T-helper 1 cell treated with Interleukin-12 subunit alpha and Interleukin-12 subunit beta and Interleukin-4 antibody, amounts not matched to agents 30 μg/mL and 1 μg/mL, for 36 hours (primary cell): ENCODE data around the gene CYP20A1.
"Not testable (repeated sequence)": the region's sequence is repeated elsewhere in the genome, so short reads cannot be mapped to it uniquely, and the experiment has no call there.

Experiments used
- H3K27ac Mint-ChIP-seq: one replicate; pipeline ENCODE4 v1.8.0; 2021; ENCODE audit warnings: mild to moderate bottlenecking, mixed read lengths
- H3K27me3 Mint-ChIP-seq: one replicate; pipeline ENCODE4 v1.8.0; 2021; ENCODE audit warnings: low read depth, mixed read lengths
- H3K36me3 Mint-ChIP-seq: one replicate; pipeline ENCODE4 v1.8.0; 2021; ENCODE audit warnings: low read depth, mixed read lengths
- H3K4me1 Mint-ChIP-seq: one replicate; pipeline ENCODE4 v1.8.0; 2021; ENCODE audit warnings: low read depth, mixed read lengths
- H3K4me3 Mint-ChIP-seq: one replicate; pipeline ENCODE4 v1.8.0; 2021; ENCODE audit warnings: mild to moderate bottlenecking, moderate library complexity, mixed read lengths
- H3K9me3 Mint-ChIP-seq: one replicate; pipeline ENCODE4 v1.8.0; 2021; ENCODE audit warnings: mixed read lengths

CYP20A1 gene

GRCh38 chr2:203238704-203239526, at the start of gene CYP20A1:
Gene CYP20A1 (plus strand): TSS chr2:203239018. CDS start chr2:203239063, 45 bp downstream.
- peaks cover 31% of the 10 kb centered on the region for H3K4me1 Mint-ChIP-seq
- H3K27me3 Mint-ChIP-seq: no peaks in the 10 kb centered on the region
- peaks cover 23% of the 10 kb centered on the region for H3K36me3 Mint-ChIP-seq
- H3K4me3 Mint-ChIP-seq: peak within 1 kb of the TSS; percentile 95
- peak within 1 kb of the TSS; percentile 98 for H3K27ac Mint-ChIP-seq
- no peaks in the 10 kb centered on the region for H3K9me3 Mint-ChIP-seq

- H3K4me3 Mint-ChIP-seq, H3K4me1 Mint-ChIP-seq, H3K27me3 Mint-ChIP-seq, H3K9me3 Mint-ChIP-seq, H3K36me3 Mint-ChIP-seq, H3K27ac Mint-ChIP-seq: not testable (repeated sequence)
Observed at GRCh38 chr2:203190547-203190946, 48.3 kb upstream of the CYP20A1 start.

- not testable (repeated sequence) for H3K27me3 Mint-ChIP-seq, H3K4me1 Mint-ChIP-seq, H3K4me3 Mint-ChIP-seq, H3K9me3 Mint-ChIP-seq, H3K36me3 Mint-ChIP-seq, H3K27ac Mint-ChIP-seq
Observed at GRCh38 chr2:203191026-203191425, 47.8 kb upstream of the CYP20A1 start.

- no peak overlapping the region for H3K27ac Mint-ChIP-seq
- H3K9me3 Mint-ChIP-seq: no peaks in the 10 kb centered on the region
- H3K4me3 Mint-ChIP-seq: no peak overlapping the region
- H3K4me1 Mint-ChIP-seq: no peaks in the 10 kb centered on the region
- H3K36me3 Mint-ChIP-seq: peaks cover 7% of the 10 kb centered on the region
- no peaks in the 10 kb centered on the region for H3K27me3 Mint-ChIP-seq
Observed at GRCh38 chr2:203191961-203192360, 46.9 kb upstream of the CYP20A1 start.

GRCh38 chr2:203195331-203196036, 43.3 kb upstream of the CYP20A1 start:
- Mint-ChIP-seq H3K27ac (no peak overlapping the region), H3K36me3 (peaks cover 2% of the 10 kb centered on the region), H3K9me3 (no peaks in the 10 kb centered on the region), H3K4me3 (no peak overlapping the region), H3K27me3 (no peaks in the 10 kb centered on the region), H3K4me1 (no peaks in the 10 kb centered on the region)

GRCh38 chr2:203200866-203201265, 38.0 kb upstream of the CYP20A1 start:
- no peak overlapping the region for H3K27ac Mint-ChIP-seq
- no peaks in the 10 kb centered on the region for H3K36me3 Mint-ChIP-seq
- no peaks in the 10 kb centered on the region for H3K9me3 Mint-ChIP-seq
- no peaks in the 10 kb centered on the region for H3K4me1 Mint-ChIP-seq
- H3K27me3 Mint-ChIP-seq: no peaks in the 10 kb centered on the region
- no peak overlapping the region for H3K4me3 Mint-ChIP-seq

- Mint-ChIP-seq H3K4me1 (no peaks in the 10 kb centered on the region), H3K36me3 (no peaks in the 10 kb centered on the region), H3K4me3 (no peak overlapping the region), H3K27ac (no peak overlapping the region), H3K9me3 (no peaks in the 10 kb centered on the region), H3K27me3 (no peaks in the 10 kb centered on the region)
Observed at GRCh38 chr2:203201426-203201825, 37.4 kb upstream of the CYP20A1 start.

- Mint-ChIP-seq H3K9me3 (no peaks in the 10 kb centered on the region), H3K27me3 (no peaks in the 10 kb centered on the region), H3K4me3 (no peak overlapping the region), H3K4me1 (no peaks in the 10 kb centered on the region), H3K27ac (no peak overlapping the region), H3K36me3 (peaks cover 2% of the 10 kb centered on the region)
Observed at GRCh38 chr2:203209538-203209937, 29.3 kb upstream of the CYP20A1 start.

- Mint-ChIP-seq H3K36me3 (no peaks in the 10 kb centered on the region), H3K27ac (no peak overlapping the region), H3K27me3 (no peaks in the 10 kb centered on the region), H3K9me3 (no peaks in the 10 kb centered on the region), H3K4me1 (no peaks in the 10 kb centered on the region), H3K4me3 (no peak overlapping the region)
Observed at GRCh38 chr2:203225423-203226039, 13.3 kb upstream of the CYP20A1 start.

- not testable (repeated sequence) for H3K27me3 Mint-ChIP-seq, H3K36me3 Mint-ChIP-seq, H3K27ac Mint-ChIP-seq, H3K4me1 Mint-ChIP-seq, H3K4me3 Mint-ChIP-seq, H3K9me3 Mint-ChIP-seq
Observed at GRCh38 chr2:203229674-203230073, 9.1 kb upstream of the CYP20A1 start.

GRCh38 chr2:203237346-203238238, 1.2 kb upstream of the CYP20A1 start:
- Mint-ChIP-seq H3K27ac (peak overlapping the region; percentile 68), H3K4me1 (peaks cover 24% of the 10 kb centered on the region), H3K4me3 (peak overlapping the region; percentile 95), H3K36me3 (peaks cover 16% of the 10 kb centered on the region), H3K27me3 (no peaks in the 10 kb centered on the region), H3K9me3 (no peaks in the 10 kb centered on the region)

- Mint-ChIP-seq H3K9me3 (no peaks in the 10 kb centered on the region), H3K27me3 (no peaks in the 10 kb centered on the region), H3K4me1 (peaks cover 29% of the 10 kb centered on the region), H3K27ac (peak overlapping the region; percentile 98), H3K4me3 (peak overlapping the region; percentile 95), H3K36me3 (peaks cover 21% of the 10 kb centered on the region)
Observed at GRCh38 chr2:203238292-203238703, 520 bp upstream of the CYP20A1 start.

- Mint-ChIP-seq H3K27ac (peak overlapping the region; percentile 98), H3K9me3 (no peaks in the 10 kb centered on the region), H3K4me3 (peak overlapping the region; percentile 95), H3K4me1 (peaks cover 35% of the 10 kb centered on the region), H3K27me3 (no peaks in the 10 kb centered on the region), H3K36me3 (peaks cover 31% of the 10 kb centered on the region)
Observed at GRCh38 chr2:203240491-203240890, 1.7 kb downstream of the CYP20A1 start.

- Mint-ChIP-seq H3K27ac (peak overlapping the region; percentile 53), H3K9me3 (no peaks in the 10 kb centered on the region), H3K4me3 (no peak overlapping the region), H3K4me1 (peaks cover 32% of the 10 kb centered on the region), H3K36me3 (peaks cover 40% of the 10 kb centered on the region), H3K27me3 (no peaks in the 10 kb centered on the region)
Observed at GRCh38 chr2:203242518-203242917, 3.7 kb downstream of the CYP20A1 start.
